ENCODE results near the gene GJC2. TPM values are rescaled to one million over a fixed set of nuclear protein-coding genes. Genes with fewer than 3 reads are reported as not detected.

The GJC2 gene
- total RNA-seq, 1 experiment from 2014 or later = 0.76 TPM

DNA sequence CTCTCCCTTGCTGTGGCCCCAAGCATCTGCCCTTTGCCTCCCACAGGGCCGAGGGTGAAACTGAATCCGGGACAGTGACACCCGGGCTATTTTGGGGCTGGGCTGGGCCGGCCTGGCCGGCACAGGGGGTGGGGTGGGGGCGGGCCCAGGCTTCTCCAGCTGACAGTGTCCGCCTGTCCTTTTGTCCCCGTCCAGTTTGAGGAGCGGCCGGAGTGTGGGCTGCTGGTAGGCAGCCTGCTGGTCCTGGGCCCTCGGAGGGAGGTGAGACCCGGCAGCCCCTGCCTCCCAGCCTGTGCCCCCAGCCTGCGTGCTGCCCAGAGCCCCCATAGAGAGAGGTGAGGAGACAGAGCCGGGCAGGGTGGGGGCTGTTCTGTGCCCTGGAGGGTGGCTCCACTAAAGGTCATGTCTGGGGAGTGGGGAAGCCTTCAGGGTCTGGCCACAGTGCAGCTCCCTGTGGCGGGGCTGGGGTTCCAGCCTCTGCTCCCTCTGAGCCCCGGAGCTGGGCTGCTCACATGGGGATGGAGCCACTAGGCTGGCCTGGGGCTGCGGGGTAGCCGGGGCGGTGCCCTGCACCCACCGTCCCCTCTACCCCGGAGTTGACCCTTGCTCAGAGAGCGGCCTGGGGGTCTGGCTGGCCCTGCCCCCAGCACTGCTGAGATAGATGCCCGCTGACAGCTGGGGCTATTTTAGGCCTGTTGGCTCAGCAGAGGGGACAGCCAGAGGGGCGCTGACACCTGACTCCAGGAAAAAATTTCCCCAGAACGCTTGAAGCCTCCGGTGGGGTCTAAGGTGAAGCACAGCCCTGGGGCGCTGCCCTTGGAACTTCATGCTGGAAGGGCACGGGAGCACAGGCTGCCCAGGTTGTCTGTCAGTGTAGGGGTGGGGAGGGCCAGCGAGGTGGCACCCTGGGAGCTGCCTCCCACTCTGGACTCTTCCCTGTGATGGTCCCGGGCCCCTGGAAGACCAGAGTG lies 58.4 kb downstream of the GJC2 start, which contains the start of gene OBSCN:
Gene OBSCN, plus strand, starts transcription at position 194 of the 971 bp plus-strand sequence. CDS start 3,740 bp downstream, outside the sequence.
- TF ChIP-seq SRF (IDR thresholded peaks at IDR 0.05; ENCODE audit: low read depth) = no peak
- no peak for TF ChIP-seq TCF7L2 (IDR thresholded peaks at IDR 0.05; ENCODE audit: borderline replicate concordance, extremely low read depth, insufficient read depth, insufficient read length)
- TF ChIP-seq FOSL1 (IDR thresholded peaks at IDR 0.05; ENCODE audit: low read depth) = no peak
- no peak for TF ChIP-seq EZH2phosphoT487 (IDR thresholded peaks at IDR 0.05; ENCODE audit: borderline replicate concordance)
- no peak for TF ChIP-seq ATF3 (IDR thresholded peaks at IDR 0.05)
- TF ChIP-seq YY1 (IDR thresholded peaks at IDR 0.05; ENCODE audit: extremely low read depth, insufficient replicate concordance, low read depth, low read length) = no peak
- TF ChIP-seq, protein P1, sequence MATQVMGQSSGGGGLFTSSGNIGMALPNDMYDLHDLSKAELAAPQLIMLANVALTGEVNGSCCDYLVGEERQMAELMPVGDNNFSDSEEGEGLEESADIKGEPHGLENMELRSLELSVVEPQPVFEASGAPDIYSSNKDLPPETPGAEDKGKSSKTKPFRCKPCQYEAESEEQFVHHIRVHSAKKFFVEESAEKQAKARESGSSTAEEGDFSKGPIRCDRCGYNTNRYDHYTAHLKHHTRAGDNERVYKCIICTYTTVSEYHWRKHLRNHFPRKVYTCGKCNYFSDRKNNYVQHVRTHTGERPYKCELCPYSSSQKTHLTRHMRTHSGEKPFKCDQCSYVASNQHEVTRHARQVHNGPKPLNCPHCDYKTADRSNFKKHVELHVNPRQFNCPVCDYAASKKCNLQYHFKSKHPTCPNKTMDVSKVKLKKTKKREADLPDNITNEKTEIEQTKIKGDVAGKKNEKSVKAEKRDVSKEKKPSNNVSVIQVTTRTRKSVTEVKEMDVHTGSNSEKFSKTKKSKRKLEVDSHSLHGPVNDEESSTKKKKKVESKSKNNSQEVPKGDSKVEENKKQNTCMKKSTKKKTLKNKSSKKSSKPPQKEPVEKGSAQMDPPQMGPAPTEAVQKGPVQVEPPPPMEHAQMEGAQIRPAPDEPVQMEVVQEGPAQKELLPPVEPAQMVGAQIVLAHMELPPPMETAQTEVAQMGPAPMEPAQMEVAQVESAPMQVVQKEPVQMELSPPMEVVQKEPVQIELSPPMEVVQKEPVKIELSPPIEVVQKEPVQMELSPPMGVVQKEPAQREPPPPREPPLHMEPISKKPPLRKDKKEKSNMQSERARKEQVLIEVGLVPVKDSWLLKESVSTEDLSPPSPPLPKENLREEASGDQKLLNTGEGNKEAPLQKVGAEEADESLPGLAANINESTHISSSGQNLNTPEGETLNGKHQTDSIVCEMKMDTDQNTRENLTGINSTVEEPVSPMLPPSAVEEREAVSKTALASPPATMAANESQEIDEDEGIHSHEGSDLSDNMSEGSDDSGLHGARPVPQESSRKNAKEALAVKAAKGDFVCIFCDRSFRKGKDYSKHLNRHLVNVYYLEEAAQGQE (IDR thresholded peaks at IDR 0.05; ENCODE audit: low read depth) = no peak
- TF ChIP-seq, protein P2, sequence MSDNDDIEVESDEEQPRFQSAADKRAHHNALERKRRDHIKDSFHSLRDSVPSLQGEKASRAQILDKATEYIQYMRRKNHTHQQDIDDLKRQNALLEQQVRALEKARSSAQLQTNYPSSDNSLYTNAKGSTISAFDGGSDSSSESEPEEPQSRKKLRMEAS (IDR thresholded peaks at IDR 0.05) = no peak
- TF ChIP-seq ELF1 (IDR thresholded peaks at IDR 0.05; ENCODE audit: borderline replicate concordance, low read depth) = no peak
- no peak for TF ChIP-seq SIN3A (IDR thresholded peaks at IDR 0.05; ENCODE audit: low read depth)
- no peak for TF ChIP-seq ZNF274 (IDR thresholded peaks at IDR 0.05; ENCODE audit: low read depth, low read length)
- TF ChIP-seq EZH2 (IDR thresholded peaks at IDR 0.05) = no peak
- no peak for TF ChIP-seq SP1 (IDR thresholded peaks at IDR 0.05; ENCODE audit: low read depth)
- no peak for TF ChIP-seq EGR1 (IDR thresholded peaks at IDR 0.05; ENCODE audit: low read depth)
- no peak for TF ChIP-seq CBX3 (IDR thresholded peaks at IDR 0.05; ENCODE audit: low read depth)
- no peak for TF ChIP-seq POLR2AphosphoS5 (IDR thresholded peaks at IDR 0.05; ENCODE audit: low read depth, low read length)
- TF ChIP-seq, protein P3, sequence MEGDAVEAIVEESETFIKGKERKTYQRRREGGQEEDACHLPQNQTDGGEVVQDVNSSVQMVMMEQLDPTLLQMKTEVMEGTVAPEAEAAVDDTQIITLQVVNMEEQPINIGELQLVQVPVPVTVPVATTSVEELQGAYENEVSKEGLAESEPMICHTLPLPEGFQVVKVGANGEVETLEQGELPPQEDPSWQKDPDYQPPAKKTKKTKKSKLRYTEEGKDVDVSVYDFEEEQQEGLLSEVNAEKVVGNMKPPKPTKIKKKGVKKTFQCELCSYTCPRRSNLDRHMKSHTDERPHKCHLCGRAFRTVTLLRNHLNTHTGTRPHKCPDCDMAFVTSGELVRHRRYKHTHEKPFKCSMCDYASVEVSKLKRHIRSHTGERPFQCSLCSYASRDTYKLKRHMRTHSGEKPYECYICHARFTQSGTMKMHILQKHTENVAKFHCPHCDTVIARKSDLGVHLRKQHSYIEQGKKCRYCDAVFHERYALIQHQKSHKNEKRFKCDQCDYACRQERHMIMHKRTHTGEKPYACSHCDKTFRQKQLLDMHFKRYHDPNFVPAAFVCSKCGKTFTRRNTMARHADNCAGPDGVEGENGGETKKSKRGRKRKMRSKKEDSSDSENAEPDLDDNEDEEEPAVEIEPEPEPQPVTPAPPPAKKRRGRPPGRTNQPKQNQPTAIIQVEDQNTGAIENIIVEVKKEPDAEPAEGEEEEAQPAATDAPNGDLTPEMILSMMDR (IDR thresholded peaks at IDR 0.05 in 2 of 3, conservative IDR thresholded peaks at IDR 0.05 in 1 of 3; ENCODE audit: borderline replicate concordance in 1 of 3, insufficient read depth in 1 of 3, low read depth in 2 of 3, low read length in 2 of 3) = no peak
- no peak for TF ChIP-seq CEBPB (IDR thresholded peaks at IDR 0.05; ENCODE audit: low read depth)
- TF ChIP-seq JUND (IDR thresholded peaks at IDR 0.05) = no peak
- TF ChIP-seq RAD21 (IDR thresholded peaks at IDR 0.05; ENCODE audit: low read depth) = no peak
- ATAC-seq (no peak), DNase-seq (ENCODE audit: low read depth, low spot score) (no peak)
- H3K4me1 ChIP-seq (ENCODE audit: control insufficient read depth in 1 of 2, insufficient read depth in 2 of 2, low read length in 2 of 2) = peaks cover 16 to 27% of the 10 kb centered on the region in 2 experiments
- ChIA-PET CTCF (interaction anchor here (2.2 kb wide), 1 partner anchor 43 kb away, joined by 6 read pairs; the partner anchor contains the start of gene IBA57), POLR2A (no interaction called here), RAD21 (ENCODE audit: low non-redundant PET in 1 of 2, low total read pairs in 2 of 2, uncharacterized antibody in 2 of 2, unreplicated experiment in 2 of 2) (no interaction called here)
- no peaks in the 10 kb centered on the region for H4K20me1 ChIP-seq (ENCODE audit: insufficient read depth)
- H3K9me2 ChIP-seq (ENCODE audit: insufficient read depth) = no peaks in the 10 kb centered on the region
- no TSS peak for BruUV-seq (replicated peaks)
- no peak within 1 kb of the TSS for H2AFZ ChIP-seq (ENCODE audit: low read depth, low read length, poor library complexity, severe bottlenecking)
- H3K4me3 ChIP-seq (replicated peaks in 1 of 2; ENCODE audit: low read depth in 1 of 2, low read length in 2 of 2) = no peak within 1 kb of the TSS
- H3K9ac ChIP-seq (ENCODE audit: low read length) = no peak within 1 kb of the TSS
- intact Hi-C loops (cut with micrococcal nuclease) = no loop called here
- H3K36me3 ChIP-seq (ENCODE audit: control insufficient read depth in 1 of 2, insufficient read depth in 2 of 2, low read length in 2 of 2) = no peaks in the 10 kb centered on the region
- H3K4me2 ChIP-seq (ENCODE audit: low read length) = no peak within 1 kb of the TSS
- no peak within 1 kb of the TSS for H3K27ac ChIP-seq (ENCODE audit: low read depth, low read length)
- H3K9me3 ChIP-seq (ENCODE audit: control insufficient read depth in 1 of 2, insufficient read depth in 1 of 2, low read depth in 1 of 2, low read length in 2 of 2) = no peaks in the 10 kb centered on the region
- no peaks in the 10 kb centered on the region for H3K79me2 ChIP-seq (ENCODE audit: insufficient read depth, low read length)
- H3K27me3 ChIP-seq (ENCODE audit: insufficient read depth, low read length) = no peaks in the 10 kb centered on the region

All from HCT116 (cell line).